Ovary (tissue), 3 donors: ENCODE measurements around the gene TMEM132D.

ENCODE experiments used
- EP300 ChIP-seq: sonication (generic); formaldehyde crosslinking; IDR thresholded peaks from one replicate; pipeline ENCODE4 v1.6.1; 2017; ENCODE audit warnings: antibody characterized with exemption
- POLR2A ChIP-seq: fragments of 450-650 bp; IDR thresholded peaks from one replicate; pipeline ENCODE4 v1.6.1; 2017; ENCODE audit warnings: antibody characterized with exemption, mild to moderate bottlenecking, moderate library complexity
- TF ChIP-seq, protein P1 (sequence below), 3 donors: fragments of 450-650 bp in 2 of 3; fragments of 200-600 bp in 1 of 3; IDR thresholded peaks; one replicate each; pipeline versions ENCODE4 v1.5.1 to v1.8.0; 2016 to 2022; ENCODE audit warnings: antibody characterized with exemption in 3 of 3, mild to moderate bottlenecking in 1 of 3
- donor health status: DM: no; HTN: no; CAD: no.

DNA sequence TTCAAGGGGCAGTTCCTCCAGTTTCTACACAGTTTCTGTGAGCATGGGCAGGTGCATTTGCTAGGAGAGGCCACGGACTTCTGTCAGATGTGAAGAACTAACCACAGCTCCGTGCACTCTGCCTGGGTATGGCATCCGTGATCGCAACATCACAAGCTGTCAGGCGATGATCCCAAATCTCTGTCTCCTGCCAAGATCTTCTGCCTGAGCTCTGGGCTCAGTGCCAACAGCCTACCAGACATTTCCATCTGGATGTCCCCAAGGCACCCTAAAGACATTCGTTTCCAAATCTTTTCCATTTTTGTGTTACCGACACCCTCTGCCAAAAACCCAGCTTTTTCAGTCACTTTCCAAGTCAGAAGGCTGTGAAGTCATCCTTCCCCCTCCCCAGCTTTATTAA lies 758.4 kb downstream of the TMEM132D start:
- TF ChIP-seq, protein P1, sequence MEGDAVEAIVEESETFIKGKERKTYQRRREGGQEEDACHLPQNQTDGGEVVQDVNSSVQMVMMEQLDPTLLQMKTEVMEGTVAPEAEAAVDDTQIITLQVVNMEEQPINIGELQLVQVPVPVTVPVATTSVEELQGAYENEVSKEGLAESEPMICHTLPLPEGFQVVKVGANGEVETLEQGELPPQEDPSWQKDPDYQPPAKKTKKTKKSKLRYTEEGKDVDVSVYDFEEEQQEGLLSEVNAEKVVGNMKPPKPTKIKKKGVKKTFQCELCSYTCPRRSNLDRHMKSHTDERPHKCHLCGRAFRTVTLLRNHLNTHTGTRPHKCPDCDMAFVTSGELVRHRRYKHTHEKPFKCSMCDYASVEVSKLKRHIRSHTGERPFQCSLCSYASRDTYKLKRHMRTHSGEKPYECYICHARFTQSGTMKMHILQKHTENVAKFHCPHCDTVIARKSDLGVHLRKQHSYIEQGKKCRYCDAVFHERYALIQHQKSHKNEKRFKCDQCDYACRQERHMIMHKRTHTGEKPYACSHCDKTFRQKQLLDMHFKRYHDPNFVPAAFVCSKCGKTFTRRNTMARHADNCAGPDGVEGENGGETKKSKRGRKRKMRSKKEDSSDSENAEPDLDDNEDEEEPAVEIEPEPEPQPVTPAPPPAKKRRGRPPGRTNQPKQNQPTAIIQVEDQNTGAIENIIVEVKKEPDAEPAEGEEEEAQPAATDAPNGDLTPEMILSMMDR (IDR thresholded peaks at IDR 0.05), result no peak
- TF ChIP-seq POLR2A (no peak), EP300 (no peak)
